ENCODE measurements around the gene UAP1L1.
A peak's percentile ranks its signal among the peaks of the same experiment; 100 is the strongest.

- peak in 1 of 3 donors; percentile 15 for TF ChIP-seq POLR2AphosphoS5 (IDR thresholded peaks at IDR 0.05)
- TF ChIP-seq, protein P1, sequence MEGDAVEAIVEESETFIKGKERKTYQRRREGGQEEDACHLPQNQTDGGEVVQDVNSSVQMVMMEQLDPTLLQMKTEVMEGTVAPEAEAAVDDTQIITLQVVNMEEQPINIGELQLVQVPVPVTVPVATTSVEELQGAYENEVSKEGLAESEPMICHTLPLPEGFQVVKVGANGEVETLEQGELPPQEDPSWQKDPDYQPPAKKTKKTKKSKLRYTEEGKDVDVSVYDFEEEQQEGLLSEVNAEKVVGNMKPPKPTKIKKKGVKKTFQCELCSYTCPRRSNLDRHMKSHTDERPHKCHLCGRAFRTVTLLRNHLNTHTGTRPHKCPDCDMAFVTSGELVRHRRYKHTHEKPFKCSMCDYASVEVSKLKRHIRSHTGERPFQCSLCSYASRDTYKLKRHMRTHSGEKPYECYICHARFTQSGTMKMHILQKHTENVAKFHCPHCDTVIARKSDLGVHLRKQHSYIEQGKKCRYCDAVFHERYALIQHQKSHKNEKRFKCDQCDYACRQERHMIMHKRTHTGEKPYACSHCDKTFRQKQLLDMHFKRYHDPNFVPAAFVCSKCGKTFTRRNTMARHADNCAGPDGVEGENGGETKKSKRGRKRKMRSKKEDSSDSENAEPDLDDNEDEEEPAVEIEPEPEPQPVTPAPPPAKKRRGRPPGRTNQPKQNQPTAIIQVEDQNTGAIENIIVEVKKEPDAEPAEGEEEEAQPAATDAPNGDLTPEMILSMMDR (IDR thresholded peaks at IDR 0.05), result peak; percentile 68 to 87 (median 79)
Observed at GRCh38 chr9:137067860-137068538, 9.3 kb upstream of the UAP1L1 start.

All from breast epithelium (tissue), 3 donors.